ENCODE results near the gene OAS3. TPM values are rescaled to one million over a fixed set of nuclear protein-coding genes. Genes with fewer than 3 reads are reported as not detected.

OAS3 gene
- total RNA-seq, 1 donor from 2014 or later = 27.2 TPM

GRCh38 chr12:112936927-112937326 lies 1.3 kb upstream of the OAS3 start:
- ChIA-PET POLR2A (interaction anchor here (2.0 to 2.2 kb wide), 2 partner anchors 29 to 41 kb away, joined by 14 to 16 read pairs; partner anchors contain the start of genes OAS1 and OAS2), CTCF (interaction anchor here (1.8 kb wide), 1 partner anchor 36 kb away, joined by 10 read pairs; no protein-coding TSS in a partner anchor)
- ATAC-seq (ENCODE audit: low read depth) (no peak), DNase-seq (no peak)
- H3K9me3 Mint-ChIP-seq = no peaks in the 10 kb centered on the region
- TF ChIP-seq CTCF (IDR thresholded peaks at IDR 0.05) = no peak
- H3K4me1 Mint-ChIP-seq = peaks cover 28% of the 10 kb centered on the region
- intact Hi-C loops (cut with micrococcal nuclease) = no loop called here
- no peaks in the 10 kb centered on the region for H3K27me3 Mint-ChIP-seq
- peaks cover 2% of the 10 kb centered on the region for H3K36me3 Mint-ChIP-seq (ENCODE audit: low read depth)
- peak overlapping the region; percentile 25 for H3K27ac Mint-ChIP-seq
- H3K4me3 Mint-ChIP-seq = peak overlapping the region; percentile 36

GRCh38 chr12:112938751-112939150 lies 477 bp downstream of the OAS3 start:
- H3K4me1 Mint-ChIP-seq = peaks cover 28% of the 10 kb centered on the region
- H3K27ac Mint-ChIP-seq = peak overlapping the region; percentile 76
- peak overlapping the region; percentile 89 for H3K4me3 Mint-ChIP-seq
- no peaks in the 10 kb centered on the region for H3K27me3 Mint-ChIP-seq
- TF ChIP-seq CTCF (IDR thresholded peaks at IDR 0.05) = no peak
- DNase-seq (no peak), ATAC-seq (ENCODE audit: low read depth) (no peak)
- ChIA-PET POLR2A (interaction anchor here (0.9 to 2.2 kb wide), 3 partner anchors 13 to 40 kb away, joined by 3 to 16 read pairs (median 14); partner anchors contain the start of genes OAS1 and OAS2), CTCF (interaction anchor here (1.8 kb wide), 1 partner anchor 38 kb away, joined by 10 read pairs; no protein-coding TSS in a partner anchor)
- H3K9me3 Mint-ChIP-seq = no peaks in the 10 kb centered on the region
- H3K36me3 Mint-ChIP-seq (ENCODE audit: low read depth) = peaks cover 2% of the 10 kb centered on the region
- intact Hi-C loops (cut with micrococcal nuclease) = loop anchor here (1.0 to 2.0 kb wide), 2 partner anchors 11 to 32 kb away; partner anchors contain the start of gene OAS1

DNA sequence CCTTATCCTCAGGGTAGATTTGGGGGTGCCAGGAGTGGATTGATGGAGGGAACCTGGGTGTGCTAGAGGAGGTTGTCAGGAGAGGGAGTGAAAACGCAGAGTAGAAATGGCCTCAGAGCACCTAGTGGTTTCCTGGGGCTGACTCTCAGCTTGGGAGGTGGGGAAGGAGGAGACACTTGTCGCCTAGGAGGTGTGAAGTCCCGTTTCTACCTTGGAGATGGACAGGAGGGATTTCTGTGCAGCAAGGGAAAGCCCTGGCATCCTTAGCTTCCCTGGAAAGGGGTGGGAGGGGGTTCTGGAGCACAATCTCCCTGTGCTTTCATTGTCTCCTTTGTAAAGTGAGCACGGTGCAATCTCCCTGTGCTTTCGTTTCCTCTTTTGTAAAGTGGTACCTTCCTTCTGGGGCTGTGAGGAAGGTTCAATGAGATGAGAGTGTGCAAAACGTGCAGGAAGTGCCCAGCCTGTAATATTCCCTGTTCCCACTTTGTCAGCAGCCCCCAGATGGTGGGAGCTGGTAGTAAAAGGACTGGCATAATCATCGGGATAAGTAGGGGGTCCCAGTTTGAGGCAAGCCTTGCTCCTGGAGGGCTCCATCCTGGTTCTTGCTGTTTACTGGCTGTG lies 1.6 kb downstream of the OAS3 start:
- POLR2A ChIA-PET = interaction anchor here (0.7 to 1.0 kb wide), 4 partner anchors 33 to 179 kb away, joined by 3 to 12 read pairs (median 5); partner anchors contain the start of genes OAS1 and OAS2
- no peak for TF ChIP-seq CTCF (IDR thresholded peaks at IDR 0.05)
- ATAC-seq (ENCODE audit: low read depth) (peak; percentile 66), DNase-seq (peak; percentile 32)
- intact Hi-C loops (cut with micrococcal nuclease) = loop anchor here (1.0 to 2.0 kb wide), 2 partner anchors 33 to 38 kb away; partner anchors contain the start of genes OAS1 and OAS2
- Mint-ChIP-seq H3K27me3 (no peaks in the 10 kb centered on the region), H3K4me3 (peak overlapping the region; percentile 89), H3K36me3 (ENCODE audit: low read depth) (peaks cover 12% of the 10 kb centered on the region), H3K9me3 (no peaks in the 10 kb centered on the region), H3K27ac (peak overlapping the region; percentile 82), H3K4me1 (peaks cover 28% of the 10 kb centered on the region)
- CTCF ChIA-PET = no interaction called here

GRCh38 chr12:112941528-112942335 lies 3.5 kb downstream of the OAS3 start:
- ATAC-seq (ENCODE audit: low read depth) = no peak
- H3K4me1 Mint-ChIP-seq = peaks cover 28% of the 10 kb centered on the region
- peaks cover 16% of the 10 kb centered on the region for H3K36me3 Mint-ChIP-seq (ENCODE audit: low read depth)
- H3K4me3 Mint-ChIP-seq = no peak overlapping the region
- H3K27ac Mint-ChIP-seq = no peak overlapping the region
- no peak for DNase-seq
- no peaks in the 10 kb centered on the region for H3K9me3 Mint-ChIP-seq
- no peak for TF ChIP-seq CTCF (IDR thresholded peaks at IDR 0.05)
- intact Hi-C loops (cut with micrococcal nuclease) = no loop called here
- POLR2A ChIA-PET = no interaction called here
- CTCF ChIA-PET = no interaction called here
- H3K27me3 Mint-ChIP-seq = no peaks in the 10 kb centered on the region

GRCh38 chr12:112942572-112942971 lies 4.3 kb downstream of the OAS3 start:
- Mint-ChIP-seq H3K36me3 (ENCODE audit: low read depth) (peaks cover 23% of the 10 kb centered on the region), H3K4me1 (peaks cover 26% of the 10 kb centered on the region), H3K4me3 (no peak overlapping the region), H3K9me3 (no peaks in the 10 kb centered on the region), H3K27me3 (no peaks in the 10 kb centered on the region), H3K27ac (no peak overlapping the region)
- ATAC-seq (ENCODE audit: low read depth) (no peak), DNase-seq (no peak)
- no peak for TF ChIP-seq CTCF (IDR thresholded peaks at IDR 0.05)
- intact Hi-C loops (cut with micrococcal nuclease) = no loop called here
- ChIA-PET POLR2A (no interaction called here), CTCF (no interaction called here)

All from activated B cell treated with CpG ODN at 0.5 μM for 24 hours (primary cell).